IMR-90 (cell line): ENCODE data around the gene MPZ. TPM values are rescaled to one million over a fixed set of nuclear protein-coding genes. Genes with fewer than 3 reads are reported as not detected.

Experiments used
- ATAC-seq: fragments of 200-7000 bp; cut with Tn5 transposase; 2 replicates; pipeline ENCODE4 v1.9.1; 2020; ENCODE audit warnings: low read depth, mild to moderate bottlenecking, moderate library complexity
- BruUV-seq: library from RNA; stranded (reverse); fragments of 400-500 nt; replicated peaks from 2 replicates; lab custom pipeline; 2021; lab: Mats Ljungman, UMichigan
- CTCF ChIA-PET: fragments of 300-600 bp; formaldehyde crosslinking; extraction: SDS; loops from one replicate; lab custom pipeline; 2021; ENCODE audit warnings: antibody characterized with exemption; lab: Yijun Ruan, JAX
- POLR2A ChIA-PET: fragments of 300-600 bp; sonication (Branson Sonifier 250); formaldehyde crosslinking; loops from one replicate; lab custom pipeline; 2022; ENCODE audit warnings: antibody characterized with exemption; ENCODE audit not compliant: unreplicated experiment; lab: Charles Lee
- DNase-seq: peaks from one replicate; pipeline ENCODE4 v3.0.0; 2013
- H2AFZ ChIP-seq: replicated peaks from 2 replicates; pipeline ENCODE3; 2013; ENCODE audit warnings: low read length, mild to moderate bottlenecking; ENCODE audit not compliant: poor library complexity
- H2AK5ac ChIP-seq: 2 replicates; pipeline ENCODE4 v1.6.1; 2013; ENCODE audit warnings: low read depth, low read length, inconsistent platforms
- H2AK9ac ChIP-seq: replicated peaks from 2 replicates; pipeline ENCODE3; 2013; ENCODE audit warnings: mild to moderate bottlenecking, low read depth, low read length, moderate library complexity; ENCODE audit not compliant: poor library complexity
- H2BK120ac ChIP-seq: 2 replicates; pipeline ENCODE4 v1.6.1; 2013; ENCODE audit warnings: low read depth, low read length, inconsistent platforms
- H2BK15ac ChIP-seq: 3 replicates; pipeline ENCODE4 v1.6.1; 2013; ENCODE audit warnings: low read depth, low read length, inconsistent platforms
- H2BK20ac ChIP-seq: 2 replicates; pipeline ENCODE4 v1.6.1; 2013; ENCODE audit warnings: low read depth, mild to moderate bottlenecking, inconsistent platforms, low read length, moderate library complexity
- H2BK5ac ChIP-seq: 2 replicates; pipeline ENCODE4 v1.6.1; 2013; ENCODE audit warnings: mild to moderate bottlenecking, low read depth, low read length, inconsistent platforms; ENCODE audit not compliant: poor library complexity, severe bottlenecking
- H3K14ac ChIP-seq: replicated peaks from 2 replicates; pipeline ENCODE4 v1.6.1; 2013; ENCODE audit warnings: low read depth, low read length, inconsistent platforms
- H3K18ac ChIP-seq: 2 replicates; pipeline ENCODE4 v1.6.1; 2013; ENCODE audit warnings: low read depth, low read length, control low read depth
- H3K23ac ChIP-seq: 2 replicates; pipeline ENCODE4 v1.6.1; 2013; ENCODE audit warnings: low read depth, low read length, inconsistent platforms
- H3K27ac ChIP-seq: 2 replicates; pipeline ENCODE4 v1.5.1; 2013; ENCODE audit warnings: mild to moderate bottlenecking, control low read depth, low read length; ENCODE audit not compliant: insufficient read depth
- H3K27me3 ChIP-seq: 2 replicates; pipeline ENCODE4 v1.6.1; 2013; ENCODE audit warnings: low read length; ENCODE audit not compliant: control insufficient read depth, insufficient read depth
- H3K36me3 ChIP-seq: 2 replicates; pipeline ENCODE4 v1.6.1; 2013; ENCODE audit warnings: low read length, mixed read lengths; ENCODE audit not compliant: control insufficient read depth, insufficient read depth
- H3K4ac ChIP-seq: 2 replicates; pipeline ENCODE4 v1.6.1; 2013; ENCODE audit warnings: low read depth, low read length, inconsistent platforms
- H3K4me1 ChIP-seq: 2 replicates; pipeline ENCODE4 v1.6.1; 2013; ENCODE audit warnings: low read length, mixed read lengths; ENCODE audit not compliant: control insufficient read depth, insufficient read depth
- H3K4me2 ChIP-seq: 2 replicates; pipeline ENCODE4 v1.6.1; 2013; ENCODE audit warnings: low read depth, mild to moderate bottlenecking, control low read depth, low read length, moderate library complexity
- H3K4me3 ChIP-seq: 2 replicates; pipeline ENCODE4 v1.5.1; 2013; ENCODE audit warnings: low read depth, mild to moderate bottlenecking, control low read depth, low read length, moderate library complexity; ENCODE audit not compliant: insufficient read depth
- H3K56ac ChIP-seq: 2 replicates; pipeline ENCODE4 v1.6.1; 2013; ENCODE audit warnings: low read length, inconsistent platforms; ENCODE audit not compliant: insufficient read depth; ENCODE audit errors: extremely low read depth
- H3K79me1 ChIP-seq, 2 experiments: 2 replicates each; pipeline ENCODE4 v1.6.1; 2013; ENCODE audit warnings: low read length in 2 of 2, inconsistent platforms in 1 of 2, low read depth in 1 of 2
- H3K9ac ChIP-seq: 2 replicates; pipeline ENCODE4 v1.6.1; 2013; ENCODE audit warnings: low read depth, low read length, control low read depth
- H3K9me1 ChIP-seq: 2 replicates; pipeline ENCODE4 v1.6.1; 2013; ENCODE audit warnings: low read length, inconsistent platforms; ENCODE audit not compliant: insufficient read depth
- H3K9me3 ChIP-seq: 2 replicates; pipeline ENCODE4 v1.6.1; 2013; ENCODE audit warnings: low read length; ENCODE audit not compliant: control insufficient read depth, insufficient read depth
- H4K20me1 ChIP-seq: 2 replicates; pipeline ENCODE4 v1.6.1; 2013; ENCODE audit warnings: low read length, inconsistent platforms; ENCODE audit not compliant: insufficient read depth
- H4K5ac ChIP-seq: 2 replicates; pipeline ENCODE4 v1.6.1; 2013; ENCODE audit warnings: mild to moderate bottlenecking, low read depth, low read length, control low read depth
- H4K8ac ChIP-seq, 2 experiments: 2 replicates each; pipeline ENCODE4 v1.6.1; 2013; ENCODE audit warnings: low read depth in 2 of 2, low read length in 2 of 2, control low read depth in 1 of 2, inconsistent platforms in 1 of 2
- H4K91ac ChIP-seq: 2 replicates; pipeline ENCODE4 v1.6.1; 2013; ENCODE audit warnings: low read depth, low read length, inconsistent platforms; ENCODE audit not compliant: insufficient read depth
- MAZ ChIP-seq: IDR thresholded peaks from 2 replicates; pipeline ENCODE4 v1.6.1; 2012; ENCODE audit warnings: low read depth, mild to moderate bottlenecking, low read length, improper control_type of control experiment, moderate library complexity, borderline replicate concordance
- POLR2A ChIP-seq: IDR thresholded peaks from 2 replicates; pipeline ENCODE4 v1.6.1; 2012; ENCODE audit warnings: mild to moderate bottlenecking, low read depth, low read length
- WGBS, 2 experiments: methylation state at CpG; one replicate each; pipeline versions ENCODE4 v1.1.5 to v1.1.7; 2013; ENCODE audit warnings: missing lambda C conversion rate in 2 of 2; ENCODE audit not compliant: insufficient read length in 1 of 2; ENCODE audit errors: extremely low coverage in 2 of 2; 5-methylcytosine and 5-hydroxymethylcytosine counted together
- dilution Hi-C: fragments of 300-500 bp; cut with HindIII; formaldehyde crosslinking; loops from one replicate; pipeline ENCODE4 v1.14.3; 2018; ENCODE audit warnings: low sequenced_read_pairs; ENCODE audit not compliant: unreplicated experiment
- in situ Hi-C: fragments of 300-500 bp; cut with MboI; formaldehyde crosslinking; loops from 3 replicates; pipeline ENCODE4 v1.14.3; 2019; ENCODE audit warnings: low sequenced_read_pairs, inconsistent platforms, mixed read lengths
- intact Hi-C: fragments of 100-400 bp; cut with micrococcal nuclease; formaldehyde crosslinking; loops from 2 replicates; pipeline ENCODE4 v1.10.0; 2022
- polyA plus RNA-seq, 3 experiments: library from polyadenylated mRNA; depleted of rRNA; stranded (reverse); fragments of >200 nt; gene quantifications; 2 replicates each; pipeline ENCODE4 v1.2.3, GENCODE V29; 2012; ENCODE audit warnings: low replicate concordance in 1 of 3
- total RNA-seq: library from RNA; depleted of rRNA; stranded (reverse); fragments of >200 nt; gene quantifications from 2 replicates; pipeline ENCODE4 v1.2.3, GENCODE V29; 2012
- TF ChIP-seq, protein P1 (sequence below): fragments of 150-350 bp; IDR thresholded peaks from 2 replicates; pipeline ENCODE4 v1.6.1; 2017; ENCODE audit warnings: mild to moderate bottlenecking, antibody characterized with exemption, low read length, low read depth

The MPZ gene
- total and polyA plus RNA-seq, 2 of the 4 experiments (the other 2 are of a cell fraction): 0.18 to 0.96 TPM

DNA sequence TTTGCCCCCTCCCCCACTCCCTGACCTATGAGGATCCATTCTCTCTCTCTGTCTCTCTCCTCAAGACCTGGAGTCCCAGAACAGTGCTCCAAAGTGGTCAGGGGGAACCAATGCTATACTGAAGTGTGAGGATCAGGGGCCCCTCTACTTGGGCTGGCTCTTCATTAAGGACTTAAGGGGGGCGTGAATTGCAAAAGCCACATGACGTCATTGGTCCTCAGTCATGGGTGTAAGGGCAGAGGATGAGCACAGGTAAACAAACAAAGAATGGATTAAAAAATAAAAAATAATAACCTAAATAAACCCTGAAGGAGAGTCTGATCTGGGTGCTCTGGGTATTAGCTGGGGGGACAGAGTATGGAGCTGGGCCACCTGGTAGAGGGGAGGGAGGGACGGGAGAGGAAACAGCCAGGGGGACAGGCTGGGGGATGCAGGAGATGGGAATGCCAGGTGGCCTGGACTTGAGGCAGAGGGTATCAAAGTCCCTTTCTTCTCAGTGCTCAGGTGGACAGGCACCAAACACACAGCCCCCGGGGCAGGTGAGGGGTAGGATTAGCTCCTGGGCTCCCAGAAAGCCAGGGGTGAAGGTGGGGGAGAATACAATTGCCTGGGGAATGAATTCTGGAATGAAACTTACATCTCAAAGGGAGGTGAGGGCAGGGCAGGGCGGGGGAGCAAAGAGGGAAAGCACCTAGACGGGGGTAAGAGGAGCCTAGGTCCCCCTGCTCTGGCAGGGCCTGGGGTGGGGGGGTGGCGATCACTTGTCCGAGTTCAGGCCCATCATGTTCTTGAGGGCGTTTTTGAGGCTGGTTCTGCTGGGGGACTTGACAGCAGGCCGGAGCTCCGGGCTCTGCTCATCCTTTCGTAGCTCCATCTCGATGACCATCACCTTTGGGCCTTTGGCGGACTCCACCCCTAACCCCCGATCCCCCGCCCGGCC is 4.6 kb downstream of the MPZ start:
- ChIA-PET CTCF (no interaction called here), POLR2A (no interaction called here)
- H4K20me1 ChIP-seq: no peaks in the 10 kb centered on the region
- peak overlapping the region; percentile 37 for H3K9ac ChIP-seq
- BruUV-seq: no TSS peak
- H3K9me3 ChIP-seq: no peaks in the 10 kb centered on the region
- no peaks in the 10 kb centered on the region for H3K36me3 ChIP-seq
- H3K27me3 ChIP-seq: peaks cover 5% of the 10 kb centered on the region; the same call in 1 of the 2 replicates
- ATAC-seq (peak; percentile 26; the same call in 1 of the 2 replicates), DNase-seq (no peak)
- intact Hi-C loops: no loop called here
- in situ Hi-C loops: no loop called here
- H2BK20ac ChIP-seq: no peak overlapping the region
- H3K4me2 ChIP-seq: peak overlapping the region; percentile 71; the same call in 1 of the 2 replicates
- H2BK5ac ChIP-seq: no peak overlapping the region
- dilution Hi-C loops: no loop called here
- peak overlapping the region; percentile 51 for H4K91ac ChIP-seq
- peaks cover 7% of the 10 kb centered on the region; the same call in 1 of the 2 replicates for H3K9me1 ChIP-seq
- no peak overlapping the region for H3K56ac ChIP-seq
- H4K5ac ChIP-seq: peak overlapping the region; percentile 39; the same call in 1 of the 2 replicates
- no peak overlapping the region for H3K23ac ChIP-seq
- no peak overlapping the region for H2BK15ac ChIP-seq
- H2BK120ac ChIP-seq: no peak overlapping the region
- H3K27ac ChIP-seq: no peak overlapping the region
- H3K79me1 ChIP-seq: no peaks in the 10 kb centered on the region; a peak in 1 of 4 replicates
- peak overlapping the region; percentile 71 for H2AK9ac ChIP-seq
- H4K8ac ChIP-seq: peak overlapping the region; percentile 82 to 98; a peak in 2 of 4 replicates
- 0 out of 2 replicates have a peak overlapping the region, but pooled peaks have one; percentile 45 for H2AK5ac ChIP-seq
- H3K18ac ChIP-seq: no peak overlapping the region; the same call in 1 of the 2 replicates
- WGBS, 2 experiments: no CpG with 5 or more reads among the region's 17 CpGs
- peak overlapping the region; percentile 59; the same call in 1 of the 2 replicates for H3K4ac ChIP-seq
- TF ChIP-seq, protein P1, sequence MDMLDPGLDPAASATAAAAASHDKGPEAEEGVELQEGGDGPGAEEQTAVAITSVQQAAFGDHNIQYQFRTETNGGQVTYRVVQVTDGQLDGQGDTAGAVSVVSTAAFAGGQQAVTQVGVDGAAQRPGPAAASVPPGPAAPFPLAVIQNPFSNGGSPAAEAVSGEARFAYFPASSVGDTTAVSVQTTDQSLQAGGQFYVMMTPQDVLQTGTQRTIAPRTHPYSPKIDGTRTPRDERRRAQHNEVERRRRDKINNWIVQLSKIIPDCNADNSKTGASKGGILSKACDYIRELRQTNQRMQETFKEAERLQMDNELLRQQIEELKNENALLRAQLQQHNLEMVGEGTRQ: no peak
- TF ChIP-seq POLR2A (no peak), MAZ (no peak)
- H3K14ac ChIP-seq: no peak overlapping the region
- H3K4me1 ChIP-seq: peaks cover 10% of the 10 kb centered on the region; the same call in 1 of the 2 replicates
- H2AFZ ChIP-seq: no peak overlapping the region
- peak overlapping the region; percentile 46 for H3K4me3 ChIP-seq
